ENCODE results near the gene PLIN3.

DNA sequence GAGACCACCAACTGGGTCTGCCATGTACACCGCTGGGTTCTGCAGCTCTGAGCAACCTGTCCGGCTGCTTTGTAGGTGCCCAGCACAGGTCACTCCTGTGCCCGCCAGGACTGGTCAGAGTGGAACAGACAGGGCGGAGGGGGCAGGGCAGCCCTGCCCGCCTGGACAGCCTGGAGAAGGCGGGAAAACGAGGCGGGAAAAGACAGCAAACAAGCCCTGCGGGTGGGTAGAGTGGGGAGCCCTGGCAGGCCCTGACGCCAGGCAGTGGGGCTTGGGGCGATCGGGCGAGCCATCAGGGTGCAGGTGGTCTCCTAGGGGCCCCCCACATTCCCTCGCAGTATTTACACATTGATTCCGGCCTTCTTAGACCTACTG, 41.3 kb upstream of the PLIN3 start:
- TF ChIP-seq, protein P1, sequence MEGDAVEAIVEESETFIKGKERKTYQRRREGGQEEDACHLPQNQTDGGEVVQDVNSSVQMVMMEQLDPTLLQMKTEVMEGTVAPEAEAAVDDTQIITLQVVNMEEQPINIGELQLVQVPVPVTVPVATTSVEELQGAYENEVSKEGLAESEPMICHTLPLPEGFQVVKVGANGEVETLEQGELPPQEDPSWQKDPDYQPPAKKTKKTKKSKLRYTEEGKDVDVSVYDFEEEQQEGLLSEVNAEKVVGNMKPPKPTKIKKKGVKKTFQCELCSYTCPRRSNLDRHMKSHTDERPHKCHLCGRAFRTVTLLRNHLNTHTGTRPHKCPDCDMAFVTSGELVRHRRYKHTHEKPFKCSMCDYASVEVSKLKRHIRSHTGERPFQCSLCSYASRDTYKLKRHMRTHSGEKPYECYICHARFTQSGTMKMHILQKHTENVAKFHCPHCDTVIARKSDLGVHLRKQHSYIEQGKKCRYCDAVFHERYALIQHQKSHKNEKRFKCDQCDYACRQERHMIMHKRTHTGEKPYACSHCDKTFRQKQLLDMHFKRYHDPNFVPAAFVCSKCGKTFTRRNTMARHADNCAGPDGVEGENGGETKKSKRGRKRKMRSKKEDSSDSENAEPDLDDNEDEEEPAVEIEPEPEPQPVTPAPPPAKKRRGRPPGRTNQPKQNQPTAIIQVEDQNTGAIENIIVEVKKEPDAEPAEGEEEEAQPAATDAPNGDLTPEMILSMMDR (IDR thresholded peaks at IDR 0.05; ENCODE audit: poor library complexity) = no peak
- TF ChIP-seq EZH2 (IDR thresholded peaks at IDR 0.05; ENCODE audit: borderline replicate concordance) (no peak), EZH2phosphoT487 (IDR thresholded peaks at IDR 0.05; ENCODE audit: low read depth, severe bottlenecking, unreplicated experiment) (no peak)

Measured in hepatocyte (in vitro differentiated cells).